Measurements from ENCODE around the gene GRIN2A.

- no peak for TF ChIP-seq CTCF (IDR thresholded peaks at IDR 0.05; ENCODE audit: insufficient read depth, low read length)
- no peak for TF ChIP-seq POLR2AphosphoS5 (IDR thresholded peaks at IDR 0.05; ENCODE audit: low read depth)
- no peak for TF ChIP-seq GABPA (IDR thresholded peaks at IDR 0.05; ENCODE audit: low read depth)
- no peak for TF ChIP-seq REST (IDR thresholded peaks at IDR 0.05; ENCODE audit: insufficient replicate concordance, low read depth)
Observed at GRCh38 chr16:9801651-9802050, 380.6 kb downstream of the GRIN2A start.

Data from HL-60 (cell line).